HG03469 (cell line): ENCODE results near the gene ZNF385B.
"Not testable (repeated sequence)": the region's sequence is repeated elsewhere in the genome, so short reads cannot be mapped to it uniquely, and the experiment has no call there.

Experiments used
- ATAC-seq: cut with Tn5 transposase; IDR thresholded peaks from one replicate; pipeline ENCODE4 v1.9.1; 2021; ENCODE audit warnings: mild to moderate bottlenecking, moderate library complexity, moderate number of reproducible peaks; ENCODE audit not compliant: unreplicated experiment

Gene ZNF385B

GRCh38 chr2:179804206-179804605 is 57.2 kb downstream of the ZNF385B start:
- ATAC-seq: no peak

GRCh38 chr2:179802051-179802882 is 59.1 kb downstream of the ZNF385B start:
- ATAC-seq: no peak

- ATAC-seq: no peak
Observed at GRCh38 chr2:179800776-179801175, 60.6 kb downstream of the ZNF385B start.

GRCh38 chr2:179796213-179797007 is 65.0 kb downstream of the ZNF385B start:
- no peak for ATAC-seq

- no peak for ATAC-seq
Observed at GRCh38 chr2:179793902-179794301, 67.5 kb downstream of the ZNF385B start.

- ATAC-seq: no peak
Observed at GRCh38 chr2:179793238-179793637, 68.2 kb downstream of the ZNF385B start.

GRCh38 chr2:179790235-179791217 is 70.9 kb downstream of the ZNF385B start:
- ATAC-seq: no peak

GRCh38 chr2:179788104-179788503 is 73.3 kb downstream of the ZNF385B start:
- ATAC-seq: no peak

GRCh38 chr2:179787601-179788000 is 73.8 kb downstream of the ZNF385B start:
- no peak for ATAC-seq

- no peak for ATAC-seq
Observed at GRCh38 chr2:179785902-179786301, 75.5 kb downstream of the ZNF385B start.

- not testable (repeated sequence) for ATAC-seq
Observed at GRCh38 chr2:179782346-179782745, 79.1 kb downstream of the ZNF385B start.

- no peak for ATAC-seq
Observed at GRCh38 chr2:179773986-179774385, 87.4 kb downstream of the ZNF385B start.

- no peak for ATAC-seq
Observed at GRCh38 chr2:179772346-179772745, 89.1 kb downstream of the ZNF385B start.

GRCh38 chr2:179771791-179772190 is 89.6 kb downstream of the ZNF385B start:
- ATAC-seq: no peak

GRCh38 chr2:179770029-179770428 is 91.4 kb downstream of the ZNF385B start:
- ATAC-seq: no peak

GRCh38 chr2:179769323-179769722 is 92.1 kb downstream of the ZNF385B start:
- ATAC-seq: no peak

- no peak for ATAC-seq
Observed at GRCh38 chr2:179768765-179769164, 92.6 kb downstream of the ZNF385B start.

GRCh38 chr2:179765666-179766065 is 95.7 kb downstream of the ZNF385B start:
- ATAC-seq: no peak

- ATAC-seq: peak; percentile 61
Observed at GRCh38 chr2:179764710-179765109, 96.7 kb downstream of the ZNF385B start.

- ATAC-seq: no peak
Observed at GRCh38 chr2:179758636-179759035, 102.8 kb downstream of the ZNF385B start.
